ENCODE data around the gene MYT1. TPM values are rescaled to one million over a fixed set of nuclear protein-coding genes. Genes with fewer than 3 reads are reported as not detected.

The MYT1 gene
- total RNA-seq: under 0.01 TPM in 1 of 2 replicates, not detected in the other

DNA sequence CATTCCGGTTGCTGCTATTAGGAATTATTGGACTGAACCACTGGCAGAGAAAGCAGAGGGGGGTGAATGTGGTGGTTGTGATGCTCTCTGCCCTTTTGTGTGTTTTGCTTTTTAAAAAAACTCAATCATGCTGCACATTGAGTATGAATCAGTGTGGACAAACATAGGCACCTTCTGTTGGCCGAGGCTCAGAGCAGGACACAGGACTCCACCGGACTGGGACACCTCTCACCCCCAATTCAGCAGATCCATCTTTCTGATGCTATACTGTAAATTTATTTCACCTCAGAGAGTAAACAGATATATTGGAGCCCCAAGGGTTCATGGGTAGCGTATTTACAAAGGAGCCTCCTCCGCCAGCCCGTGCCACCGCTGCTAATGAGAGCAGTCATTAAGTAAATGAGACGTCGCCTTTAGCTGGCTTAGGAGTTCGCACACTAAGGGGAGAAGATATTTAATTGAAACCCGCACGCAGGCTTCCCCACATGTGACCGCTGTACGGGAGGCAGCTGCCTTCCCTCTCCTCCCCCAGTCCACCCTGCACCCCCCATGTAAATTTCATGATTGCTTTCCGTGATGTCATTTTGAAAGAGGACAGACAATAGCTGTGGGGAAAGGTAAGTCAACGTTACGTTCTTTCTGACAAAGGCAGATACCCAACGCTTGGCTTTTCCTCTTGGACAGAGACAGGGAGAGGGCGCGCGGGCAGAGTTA lies at the start of gene MYT1:
Gene MYT1 (plus strand): TSS at position 330 of the 714 bp plus-strand sequence. CDS start 34,410 bp downstream, outside the sequence.

GRCh38 chr20:64255361-64256281 lies 91.4 kb downstream of the MYT1 start, which contains the start of gene PCMTD2:
PCMTD2 (plus strand) TSS chr20:64255748; CDS start chr20:64259966, 4,218 bp downstream.

Small RNAs within 50 kb of the gene (small RNA-seq; reads per million reads assigned to genes)
- gene AL137028.2: not detected

Other genes starting within 250 kb of the MYT1 start
- gene UCKL1, start 208.0 kb upstream of the MYT1 start, total RNA-seq: 21.1 and 21.6 TPM in 2 replicates
- 15.3 and 15.6 TPM in 2 replicates for gene ZNF512B, start 194.5 kb upstream of the MYT1 start, total RNA-seq
- 0.39 and 0.65 TPM in 2 replicates for gene SAMD10, start 184.8 kb upstream of the MYT1 start, total RNA-seq
- 47.6 and 61.6 TPM in 2 replicates for gene PRPF6, start 183.3 kb upstream of the MYT1 start, total RNA-seq
- 1.6 and 2.0 TPM in 2 replicates for gene C20orf204, start 128.3 kb upstream of the MYT1 start, total RNA-seq
- 0.11 TPM in 1 of 2 replicates, not detected in the other for gene SOX18, start 114.8 kb upstream of the MYT1 start, total RNA-seq
- gene TCEA2, start 101.3 kb upstream of the MYT1 start, total RNA-seq: 12.0 and 34.5 TPM in 2 replicates
- gene RGS19, start 84.9 kb upstream of the MYT1 start, total RNA-seq: 10.2 and 19.7 TPM in 2 replicates
- 1.3 and 2.0 TPM in 2 replicates for gene OPRL1, start 84.4 kb upstream of the MYT1 start, total RNA-seq
- gene LKAAEAR1, start 80.1 kb upstream of the MYT1 start, total RNA-seq: not detected in 2 replicates
- not detected in 2 replicates for gene NPBWR2, start 56.9 kb upstream of the MYT1 start, total RNA-seq
- gene PCMTD2, start 91.3 kb downstream of the MYT1 start, total RNA-seq: 29.2 and 32.6 TPM in 2 replicates